ENCODE measurements around the gene GNAQ.

GNAQ gene

GRCh38 chr9:78031893-78032729, 500 bp upstream of the GNAQ start:
- peak; percentile 65 for TF ChIP-seq ZFX (IDR thresholded peaks at IDR 0.05)
- TF ChIP-seq CTCF (conservative IDR thresholded peaks at IDR 0.05): no peak
- peak overlapping the region; percentile 61 for H3K27ac ChIP-seq

GRCh38 chr9:78030553-78031443, 813 bp downstream of the GNAQ start:
- peak overlapping the region; percentile 61; the same call in 1 of the 2 replicates for H3K27ac ChIP-seq

GRCh38 chr9:78030296-78030552, 1.4 kb downstream of the GNAQ start:
- TF ChIP-seq ZFX (IDR thresholded peaks at IDR 0.05) (no peak), CTCF (conservative IDR thresholded peaks at IDR 0.05) (no peak)
- no peak overlapping the region for H3K27ac ChIP-seq

More at GRCh38 chr9:78030553-78031443, 813 bp downstream of the GNAQ start:
- TF ChIP-seq ZFX (IDR thresholded peaks at IDR 0.05): no peak
- TF ChIP-seq CTCF (conservative IDR thresholded peaks at IDR 0.05): no peak

GRCh38 chr9:78029551-78030295, 1.9 kb downstream of the GNAQ start:
- no peak overlapping the region for H3K27ac ChIP-seq
- TF ChIP-seq ZFX (IDR thresholded peaks at IDR 0.05) (no peak), CTCF (conservative IDR thresholded peaks at IDR 0.05) (no peak)

- H3K27ac ChIP-seq: no peak overlapping the region
- TF ChIP-seq ZFX (IDR thresholded peaks at IDR 0.05) (no peak), CTCF (conservative IDR thresholded peaks at IDR 0.05) (no peak)
Observed at GRCh38 chr9:78028926-78029325, 2.7 kb downstream of the GNAQ start.

- H3K27ac ChIP-seq: no peak overlapping the region
Observed at GRCh38 chr9:78026947-78027346, 4.7 kb downstream of the GNAQ start.

More at GRCh38 chr9:78026947-78027346, 4.7 kb downstream of the GNAQ start:
- no peak for TF ChIP-seq ZFX (IDR thresholded peaks at IDR 0.05)
- no peak for TF ChIP-seq CTCF (conservative IDR thresholded peaks at IDR 0.05)
